Measurements from ENCODE around the gene PER2.

Gene PER2

GRCh38 chr2:238240757-238241711 lies 47.4 kb downstream of the PER2 start:
- Histone ChIP-seq H3K4me1 (peaks cover 25% of the 10 kb centered on the region), H3K4me3 (ENCODE audit: low read depth, low read length) (peak overlapping the region; percentile 68; the same call in 1 of the 2 replicates), H3K9me3 (no peaks in the 10 kb centered on the region), H3K27me3 (no peaks in the 10 kb centered on the region), H3K36me3 (no peaks in the 10 kb centered on the region)
- 0 out of 2 replicates have a peak, but pooled peaks have one; percentile 17 for TF ChIP-seq CTCF (IDR thresholded peaks at IDR 0.05; ENCODE audit: low read depth, low read length)
- DNase-seq: peak; percentile 86

GRCh38 chr2:238239863-238240756 lies 48.3 kb downstream of the PER2 start, which contains the start of gene HES6:
Gene HES6, minus strand, starts transcription at chr2:238240038. Its CDS starts 133 bp downstream, at chr2:238239905.
- Histone ChIP-seq H3K36me3 (no peaks in the 10 kb centered on the region), H3K27me3 (no peaks in the 10 kb centered on the region), H3K4me3 (ENCODE audit: low read depth, low read length) (peak within 1 kb of the TSS; percentile 68), H3K4me1 (peaks cover 25% of the 10 kb centered on the region), H3K9me3 (no peaks in the 10 kb centered on the region)
- peak; percentile 97 for DNase-seq
- TF ChIP-seq CTCF (IDR thresholded peaks at IDR 0.05; ENCODE audit: low read depth, low read length): no peak

- Histone ChIP-seq H3K9me3 (no peaks in the 10 kb centered on the region), H3K4me3 (ENCODE audit: low read depth, low read length) (peak overlapping the region; percentile 68), H3K4me1 (peaks cover 25% of the 10 kb centered on the region), H3K27me3 (no peaks in the 10 kb centered on the region), H3K36me3 (no peaks in the 10 kb centered on the region)
- no peak for TF ChIP-seq CTCF (IDR thresholded peaks at IDR 0.05; ENCODE audit: low read depth, low read length)
- DNase-seq: peak; percentile 71
Measured at GRCh38 chr2:238239543-238239862, 48.9 kb downstream of the PER2 start.

GRCh38 chr2:238238766-238239542 lies 49.5 kb downstream of the PER2 start:
- H3K27me3 ChIP-seq: no peaks in the 10 kb centered on the region
- H3K4me1 ChIP-seq: peaks cover 21% of the 10 kb centered on the region
- DNase-seq: peak; percentile 52
- TF ChIP-seq CTCF (IDR thresholded peaks at IDR 0.05; ENCODE audit: low read depth, low read length): no peak
- H3K9me3 ChIP-seq: no peaks in the 10 kb centered on the region
- no peaks in the 10 kb centered on the region for H3K36me3 ChIP-seq
- H3K4me3 ChIP-seq (ENCODE audit: low read depth, low read length): peak overlapping the region; percentile 36

GRCh38 chr2:238238311-238238765 lies 50.1 kb downstream of the PER2 start:
- H3K9me3 ChIP-seq: no peaks in the 10 kb centered on the region
- H3K4me3 ChIP-seq (ENCODE audit: low read depth, low read length): no peak overlapping the region
- DNase-seq: no peak
- TF ChIP-seq CTCF (IDR thresholded peaks at IDR 0.05; ENCODE audit: low read depth, low read length): no peak
- H3K4me1 ChIP-seq: peaks cover 16% of the 10 kb centered on the region
- H3K27me3 ChIP-seq: no peaks in the 10 kb centered on the region
- no peaks in the 10 kb centered on the region for H3K36me3 ChIP-seq

Data from BE2C (cell line).